HepG2 (cell line): Measurements from ENCODE around the gene NEK6. TPM values are rescaled to one million over a fixed set of nuclear protein-coding genes. Genes with fewer than 3 reads are reported as not detected.

Experiments
- ATAC-seq: fragments of 200-7000 bp; cut with Tn5 transposase; 3 replicates; pipeline ENCODE4 v1.9.1; 2020; ENCODE audit warnings: mild to moderate bottlenecking, moderate library complexity
- BruUV-seq: library from RNA; stranded (reverse); fragments of 400-500 nt; replicated peaks from 2 replicates; lab custom pipeline; 2021; lab: Mats Ljungman, UMichigan
- CTCF ChIA-PET: fragments of 300-600 bp; formaldehyde crosslinking; extraction: SDS; loops from one replicate; lab custom pipeline; 2021; ENCODE audit warnings: low total read pairs, inconsistent platforms, low intra/inter-chr PET ratio; lab: Yijun Ruan, JAX
- POLR2A ChIA-PET: fragments of 350-600 bp; sonication (Branson Sonifier 250); formaldehyde crosslinking; loops from one replicate; lab custom pipeline; 2020; ENCODE audit warnings: antibody characterized with exemption, inconsistent platforms; lab: Yijun Ruan, JAX
- DNase-seq: peaks from one replicate; pipeline ENCODE4 v3.0.0-alpha.2; 2015; ENCODE audit warnings: low spot score
- FAIRE-seq: peaks from 3 replicates; lab custom pipeline; 2011; peaks lifted over from hg19 to GRCh38; lab: Jason Lieb, UNC
- H2AFZ ChIP-seq: one replicate; pipeline ENCODE4 v1.6.1; 2011; ENCODE audit warnings: low read length, inconsistent platforms
- H3K27ac ChIP-seq: fragments of 300-600 bp; 3 replicates; pipeline ENCODE4 v1.8.0; 2011; ENCODE audit warnings: mixed run types, mild to moderate bottlenecking, mixed read lengths, low read length, inconsistent platforms; ENCODE audit not compliant: insufficient read depth; ENCODE audit errors: extremely low read length
- H3K27me3 ChIP-seq, 2 experiments: fragments of 200-600 bp in 1 of 2; 2 replicates in 1 of 2; 3 replicates in 1 of 2; pipeline versions ENCODE4 v1.6.0 to v1.8.0; 2011; ENCODE audit warnings: low read length in 2 of 2, mild to moderate bottlenecking in 2 of 2, moderate library complexity in 2 of 2, inconsistent platforms in 1 of 2; ENCODE audit not compliant: insufficient read depth in 2 of 2, control insufficient read depth in 1 of 2
- H3K36me3 ChIP-seq, 2 experiments: fragments of 200-600 bp in 1 of 2; replicated peaks in 1 of 2; 2 replicates in 1 of 2; 3 replicates in 1 of 2; pipeline versions ENCODE4 v1.5.1 to v1.8.0; 2011; ENCODE audit warnings: low read length in 2 of 2, inconsistent platforms in 1 of 2; ENCODE audit not compliant: insufficient read depth in 2 of 2, control insufficient read depth in 1 of 2
- H3K4me1 ChIP-seq: 2 replicates; pipeline ENCODE4 v1.5.1; 2012; ENCODE audit warnings: low read length, inconsistent platforms; ENCODE audit not compliant: insufficient read depth
- H3K4me2 ChIP-seq: 2 replicates; pipeline ENCODE4 v1.6.0; 2011; ENCODE audit warnings: low read depth, low read length, inconsistent platforms
- H3K4me3 ChIP-seq, 3 experiments: fragments of 200-600 bp in 1 of 3; sonication (generic), shearing (Covaris generic) in 1 of 3; replicated peaks in 1 of 3; 2 replicates each; pipeline ENCODE4 v1.5.1; 2011 to 2016; ENCODE audit warnings: low read length in 3 of 3, inconsistent platforms in 2 of 3, low read depth in 2 of 3, mild to moderate bottlenecking in 2 of 3, control low read depth in 1 of 3, mixed read lengths in 1 of 3; ENCODE audit not compliant: insufficient read depth in 1 of 3
- H3K79me2 ChIP-seq: one replicate; pipeline ENCODE4 v1.6.1; 2011; ENCODE audit warnings: low read length, inconsistent platforms; ENCODE audit not compliant: insufficient read depth
- H3K9ac ChIP-seq: 2 replicates; pipeline ENCODE4 v1.6.0; 2011; ENCODE audit warnings: mild to moderate bottlenecking, low read depth, low read length, inconsistent platforms; ENCODE audit not compliant: insufficient read depth
- H3K9me3 ChIP-seq: 2 replicates; pipeline ENCODE4 v1.5.1; 2012; ENCODE audit warnings: mild to moderate bottlenecking, low read length
- H4K20me1 ChIP-seq: 2 replicates; pipeline ENCODE4 v1.6.0; 2011; ENCODE audit warnings: inconsistent platforms, mild to moderate bottlenecking, low read length, moderate library complexity; ENCODE audit not compliant: insufficient read depth
- ARID4A ChIP-seq: sonication (generic); formaldehyde crosslinking; IDR thresholded peaks from 2 replicates; pipeline ENCODE4 v1.5.0; 2020; ENCODE audit warnings: mild to moderate bottlenecking, missing genetic modification reagents, borderline replicate concordance
- DZIP1 ChIP-seq: sonication (generic); formaldehyde crosslinking; IDR thresholded peaks from 2 replicates; pipeline ENCODE4 v1.5.0; 2020; ENCODE audit warnings: mild to moderate bottlenecking, missing genetic modification reagents
- MAZ ChIP-seq, 2 experiments: sonication (generic) in 1 of 2; formaldehyde crosslinking in 1 of 2; IDR thresholded peaks; 2 replicates each; pipeline versions ENCODE4 v1.5.0 to v1.6.1; 2012 to 2020; ENCODE audit warnings: low read depth in 2 of 2, mild to moderate bottlenecking in 2 of 2, borderline replicate concordance in 1 of 2, improper control_type of control experiment in 1 of 2, low read length in 1 of 2, missing genetic modification reagents in 1 of 2, moderate library complexity in 1 of 2
- MYC ChIP-seq: sonication (generic); formaldehyde crosslinking; IDR thresholded peaks from 2 replicates; pipeline ENCODE4 v1.9.0; 2021; ENCODE audit warnings: missing genetic modification reagents, borderline replicate concordance
- NCOA2 ChIP-seq: sonication (generic); formaldehyde crosslinking; IDR thresholded peaks from 2 replicates; pipeline ENCODE4 v1.8.0; 2022; ENCODE audit warnings: inconsistent platforms
- PLRG1 ChIP-seq: fragments of 450-650 bp; conservative IDR thresholded peaks from 2 replicates; pipeline ENCODE4 v1.6.1; 2016
- SETDB1 ChIP-seq: sonication (generic); formaldehyde crosslinking; IDR thresholded peaks from 2 replicates; pipeline ENCODE4 v1.5.1; 2020; ENCODE audit warnings: missing genetic modification reagents, mild to moderate bottlenecking, borderline replicate concordance
- SKIL ChIP-seq: sonication (generic); formaldehyde crosslinking; IDR thresholded peaks from 2 replicates; pipeline ENCODE4 v1.8.0; 2022; ENCODE audit warnings: missing genetic modification reagents, mild to moderate bottlenecking, moderate library complexity, borderline replicate concordance
- ZNF768 ChIP-seq: sonication (generic); formaldehyde crosslinking; IDR thresholded peaks from 2 replicates; pipeline ENCODE4 v1.4.0; 2020; ENCODE audit warnings: missing genetic modification reagents
- ZNF788 ChIP-seq: sonication (generic); formaldehyde crosslinking; IDR thresholded peaks from 2 replicates; pipeline ENCODE4 v1.5.0; 2020; ENCODE audit warnings: mild to moderate bottlenecking, missing genetic modification reagents, borderline replicate concordance
- ZSCAN9 ChIP-seq: IDR thresholded peaks from 2 replicates; pipeline ENCODE4 v1.6.1; 2016; ENCODE audit warnings: borderline replicate concordance
- WGBS: methylation state at CpG from one replicate; pipeline ENCODE4 v1.1.6; 2017; ENCODE audit warnings: low lambda C conversion rate; 5-methylcytosine and 5-hydroxymethylcytosine counted together
- in situ Hi-C: cut with HindIII; loops from 2 replicates; pipeline ENCODE4 v1.10.0; 2017; ENCODE audit warnings: low pct_unique_long_range_greater_than_20kb; ENCODE audit not compliant: extremely low pct_ligation_motif_present
- intact Hi-C: fragments of 100-400 bp; cut with micrococcal nuclease; formaldehyde crosslinking; loops from one replicate; pipeline ENCODE4 v1.10.0; 2022; ENCODE audit not compliant: unreplicated experiment
- polyA plus RNA-seq, 8 experiments: library from polyadenylated mRNA; depleted of rRNA in 3 of 8; stranded (reverse) in 7 of 8; unstranded in 1 of 8; fragments of >200 nt; fragmentation: Illumina TruSeq in 4 of 8; extraction: Trizol in 4 of 8; gene quantifications; 2 replicates each; pipeline versions ENCODE4 v1.2.1 to v1.2.3, GENCODE V29; 2011 to 2016; ENCODE audit warnings: low read depth in 4 of 8, missing spikeins in 1 of 8, mixed read lengths in 1 of 8; ENCODE audit not compliant: insufficient read depth in 1 of 8
- total RNA-seq, 5 experiments: library from RNA; depleted of rRNA; stranded (reverse); fragments of >200 nt; fragmentation: Illumina TruSeq; extraction: Trizol; gene quantifications; 2 replicates each; pipeline ENCODE4 v1.2.3, GENCODE V29; 2016; ENCODE audit warnings: low read depth in 1 of 5

The NEK6 gene
- total and polyA plus RNA-seq, 2 of the 13 experiments (the other 11 are each of a cell fraction or from before 2014, with no cell fraction given) = 30.4 to 119 TPM

GRCh38 chr9:124258607-124259157, 933 bp downstream of the NEK6 start (continued):
- TF ChIP-seq SKIL (CRISPR knock-in tag) = no peak

- in situ Hi-C loops = no loop called here
- CTCF ChIA-PET = no interaction called here
- Histone ChIP-seq H3K9me3 (no peaks in the 10 kb centered on the region), H3K4me1 (peaks cover 60% of the 10 kb centered on the region), H2AFZ (no peak overlapping the region), H3K4me3 (peak overlapping the region; percentile 77 to 99 (median 98)), H3K36me3 (no peaks in the 10 kb centered on the region; a peak in 1 of 5 replicates), H3K9ac (peak overlapping the region; percentile 95), H3K27me3 (peaks cover 0 to 8% of the 10 kb centered on the region in 2 experiments; a peak in 2 of 5 replicates), H3K27ac (peak overlapping the region; percentile 95), H4K20me1 (peaks cover 31% of the 10 kb centered on the region), H3K4me2 (peak overlapping the region; percentile 100), H3K79me2 (peaks cover 57% of the 10 kb centered on the region)
- POLR2A ChIA-PET = interaction anchor here (0.6 to 1.7 kb wide), 16 partner anchors 11 to 789 kb away, joined by 3 to 20 read pairs (median 4); no protein-coding TSS in a partner anchor
- FAIRE-seq (peak; percentile 87), DNase-seq (peak; percentile 91), ATAC-seq (peak; percentile 65)
- intact Hi-C loops = loop anchor here (2.0 to 5.0 kb wide), 3 partner anchors 26 to 127 kb away; no protein-coding TSS in a partner anchor
- WGBS = 1% methylated on average over 19 of the region's 19 CpGs
- TSS peak; percentile 47 for BruUV-seq
- no peak for TF ChIP-seq ZNF788 (CRISPR knock-in tag)
- no peak for TF ChIP-seq MYC (CRISPR knock-in tag)
- TF ChIP-seq DZIP1 (CRISPR knock-in tag) = no peak
- no peak; the same call in 1 of the 2 replicates for TF ChIP-seq ARID4A
- TF ChIP-seq ZSCAN9 (CRISPR knock-in tag) = no peak
- TF ChIP-seq PLRG1 = no peak
- TF ChIP-seq ZNF768 (CRISPR knock-in tag) = no peak
- TF ChIP-seq SETDB1 = no peak
- TF ChIP-seq NCOA2 (CRISPR knock-in tag) = peak; percentile 74
- TF ChIP-seq MAZ (IDR thresholded peaks at IDR 0.05; ENCODE audit: borderline replicate concordance, low read depth, low read length) = peak; percentile 58; the same call in 1 of the 2 replicates
- TF ChIP-seq MAZ (CRISPR knock-in tag; IDR thresholded peaks at IDR 0.05; ENCODE audit: low read depth) = no peak
These were observed 1.5 kb downstream of the NEK6 start for GRCh38 chr9:124259158-124259808.
